Subcutaneous adipose tissue (tissue), 4 donors: ENCODE data around the gene CDC42EP4. TPM values are rescaled to one million over a fixed set of nuclear protein-coding genes. Genes with fewer than 3 reads are reported as not detected.

Source experiments
- CTCF ChIP-seq: fragments of 450-650 bp; IDR thresholded peaks from one replicate; pipeline ENCODE4 v1.5.1; 2016; ENCODE audit warnings: low read depth, mild to moderate bottlenecking, control low read depth, antibody characterized with exemption, moderate library complexity
- total RNA-seq, 4 donors: library from RNA; depleted of rRNA; stranded (reverse); fragments of >200 nt; gene quantifications; one replicate each; pipeline ENCODE4 v1.1.0, GENCODE V29; 2016

Gene CDC42EP4
- total RNA-seq, 4 donors from 2014 or later = 39.9 to 200 (median 75.4) TPM

- no peak for TF ChIP-seq CTCF
Observed at GRCh38 chr17:73301369-73301768, 10.4 kb downstream of the CDC42EP4 start.

GRCh38 chr17:73300392-73300791 lies 11.4 kb downstream of the CDC42EP4 start:
- no peak for TF ChIP-seq CTCF

- no peak for TF ChIP-seq CTCF
Observed at GRCh38 chr17:73297934-73298861, 13.6 kb downstream of the CDC42EP4 start.

DNA sequence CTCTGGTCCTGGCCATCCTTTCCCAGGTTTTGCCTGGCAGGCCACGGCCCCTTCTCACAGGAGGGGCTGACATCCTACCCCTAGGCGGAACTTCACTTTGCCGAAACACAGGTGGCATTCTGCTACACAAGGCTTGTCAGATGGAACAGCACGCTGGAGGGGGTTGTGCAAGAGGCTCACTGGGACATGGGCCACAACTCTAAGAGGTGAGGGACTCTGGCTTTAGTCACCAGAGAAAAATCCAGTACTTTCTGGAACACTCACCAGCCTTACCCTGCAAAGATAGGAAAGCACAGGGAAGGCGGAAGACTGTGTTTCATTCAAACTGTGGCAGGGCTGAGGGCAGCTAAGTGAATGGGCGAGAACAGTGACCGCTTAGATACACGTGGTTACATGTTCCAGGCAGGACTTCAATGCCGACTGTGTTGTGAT lies 18.3 kb downstream of the CDC42EP4 start:
- no peak for TF ChIP-seq CTCF

DNA sequence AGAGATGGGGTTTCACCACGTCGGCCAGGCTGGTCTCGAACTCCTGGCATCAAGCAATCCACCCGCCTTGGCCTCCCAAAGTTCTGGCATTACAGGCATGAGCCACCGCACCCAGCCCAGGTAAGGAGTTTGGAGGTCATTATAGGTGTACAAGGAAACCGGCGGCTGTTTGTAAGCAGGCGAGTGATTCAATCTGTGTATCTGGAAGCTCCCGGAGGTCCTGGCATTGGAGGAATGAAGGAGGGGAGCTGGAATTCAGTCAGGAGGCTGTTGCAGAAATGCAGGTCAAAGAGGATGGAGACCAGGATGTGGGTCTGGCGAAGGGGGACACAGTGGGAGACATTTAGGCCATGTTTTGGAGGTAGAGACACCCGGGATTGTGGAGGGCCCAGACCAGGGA lies 18.8 kb downstream of the CDC42EP4 start:
- TF ChIP-seq CTCF = no peak

GRCh38 chr17:73292031-73292531 lies 19.7 kb downstream of the CDC42EP4 start:
- no peak for TF ChIP-seq CTCF

DNA sequence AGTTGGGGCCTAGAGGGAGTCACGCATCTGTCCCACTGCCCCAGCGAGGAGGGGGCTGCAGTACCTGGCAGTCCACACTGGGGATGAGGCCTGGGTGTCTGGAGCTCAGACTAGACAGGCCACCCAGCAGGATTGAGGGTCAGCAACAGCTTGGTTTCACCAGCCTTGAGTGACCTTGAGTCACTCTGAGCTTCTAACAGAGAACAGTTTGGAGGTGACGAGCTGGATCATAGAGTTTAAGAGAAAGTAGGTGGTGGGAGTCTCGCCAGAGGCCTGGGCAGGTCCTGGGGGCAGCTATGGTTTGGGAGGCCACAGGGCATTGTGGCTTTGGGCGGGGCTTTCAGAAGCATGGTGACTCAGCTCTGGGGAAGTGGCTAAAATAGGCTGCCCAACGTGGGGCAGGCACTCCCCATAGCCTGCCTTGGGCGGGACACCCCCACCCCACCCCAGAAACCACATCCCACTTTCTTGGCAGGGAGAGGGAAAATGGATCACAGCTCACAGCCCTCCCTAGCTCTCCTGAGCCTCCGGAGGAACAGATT lies 20.5 kb downstream of the CDC42EP4 start:
- TF ChIP-seq CTCF = no peak
